Hepatocyte (in vitro differentiated cells): ENCODE data around the gene BZW1. TPM values are rescaled to one million over a fixed set of nuclear protein-coding genes. Genes with fewer than 3 reads are reported as not detected.

ENCODE experiments used
- DNase-seq: peaks from one replicate; pipeline ENCODE4 v3.0.0-alpha.2; 2016; ENCODE audit warnings: low spot score
- H2AFZ ChIP-seq: fragments of 200-600 bp; sonication (generic); 2 replicates; pipeline ENCODE4 v1.6.0; 2016; ENCODE audit warnings: antibody characterized with exemption, mild to moderate bottlenecking
- H3K27ac ChIP-seq: fragments of 200-600 bp; sonication (generic); 2 replicates; pipeline ENCODE4 v1.5.1; 2016; ENCODE audit warnings: mild to moderate bottlenecking
- H3K27me3 ChIP-seq: fragments of 200-600 bp; sonication (generic); 2 replicates; pipeline ENCODE4 v1.6.1; 2016
- H3K36me3 ChIP-seq: fragments of 200-600 bp; sonication (generic); replicated peaks from 2 replicates; pipeline ENCODE4 v1.5.1; 2016; ENCODE audit warnings: low read depth; ENCODE audit not compliant: insufficient read depth
- H3K4me1 ChIP-seq: fragments of 200-600 bp; sonication (generic); 2 replicates; pipeline ENCODE4 v1.5.1; 2016; ENCODE audit warnings: mild to moderate bottlenecking, moderate library complexity; ENCODE audit not compliant: insufficient read depth
- H3K4me2 ChIP-seq: fragments of 200-600 bp; sonication (generic); 2 replicates; pipeline ENCODE4 v1.6.0; 2016
- H3K4me3 ChIP-seq: fragments of 200-600 bp; sonication (generic); 2 replicates; pipeline ENCODE4 v1.5.1; 2016; ENCODE audit warnings: mild to moderate bottlenecking
- H3K79me2 ChIP-seq: fragments of 200-600 bp; sonication (generic); 2 replicates; pipeline ENCODE4 v1.6.0; 2017; ENCODE audit warnings: mild to moderate bottlenecking
- H3K9me2 ChIP-seq: fragments of 200-600 bp; sonication (generic); replicated peaks from 2 replicates; pipeline ENCODE4 v1.6.0; 2017; ENCODE audit warnings: mild to moderate bottlenecking; ENCODE audit not compliant: insufficient read depth
- H3K9me3 ChIP-seq: fragments of 200-600 bp; sonication (generic); 2 replicates; pipeline ENCODE4 v1.5.1; 2016; ENCODE audit warnings: low read depth, mild to moderate bottlenecking
- H4K20me1 ChIP-seq: fragments of 200-600 bp; sonication (generic); 2 replicates; pipeline ENCODE4 v1.6.0; 2016; ENCODE audit warnings: mild to moderate bottlenecking; ENCODE audit not compliant: insufficient read depth, poor library complexity, severe bottlenecking
- CTCF ChIP-seq: fragments of 200-600 bp; sonication (generic); IDR thresholded peaks from 2 replicates; pipeline ENCODE4 v1.5.1; 2016; ENCODE audit warnings: antibody characterized with exemption, mild to moderate bottlenecking; ENCODE audit not compliant: poor library complexity
- EZH2 ChIP-seq: fragments of 200-600 bp; sonication (generic); IDR thresholded peaks from 2 replicates; pipeline ENCODE4 v1.6.1; 2016; ENCODE audit warnings: antibody characterized with exemption, mild to moderate bottlenecking, borderline replicate concordance
- EZH2phosphoT487 ChIP-seq: fragments of 200-600 bp; sonication (generic); IDR thresholded peaks from one replicate; pipeline ENCODE4 v1.6.1; 2018; ENCODE audit warnings: antibody characterized with exemption, mild to moderate bottlenecking, low read depth, moderate library complexity; ENCODE audit not compliant: unreplicated experiment, severe bottlenecking
- WGBS: methylation state at CpG from one replicate; pipeline ENCODE4 v1.1.6; 2016; ENCODE audit warnings: low lambda C conversion rate; ENCODE audit errors: missing lambda C conversion rate; 5-methylcytosine and 5-hydroxymethylcytosine counted together
- polyA plus RNA-seq: library from polyadenylated mRNA; unstranded; fragments of >200 nt; fragmentation: Nextera tagmentation; extraction: Ambion mirVana; gene quantifications from 2 replicates; pipeline ENCODE4 v1.2.1, GENCODE V29; 2016
- total RNA-seq: library from RNA; depleted of rRNA; stranded (reverse); fragments of >200 nt; gene quantifications from 2 replicates; pipeline ENCODE4 v1.2.3, GENCODE V29; 2014

BZW1 gene
- total and polyA plus RNA-seq, 2 experiments from 2014 or later: 133 to 237 TPM

- Histone ChIP-seq H3K4me3 (no peak overlapping the region), H3K27ac (no peak overlapping the region), H3K4me1 (no peaks in the 10 kb centered on the region), H3K36me3 (no peaks in the 10 kb centered on the region), H3K9me2 (no peaks in the 10 kb centered on the region), H2AFZ (no peak overlapping the region), H4K20me1 (no peaks in the 10 kb centered on the region), H3K27me3 (no peaks in the 10 kb centered on the region), H3K79me2 (no peaks in the 10 kb centered on the region), H3K9me3 (no peaks in the 10 kb centered on the region), H3K4me2 (no peak overlapping the region)
- WGBS: 93% methylated on average over 5 of the region's 5 CpGs
- TF ChIP-seq EZH2phosphoT487 (no peak), EZH2 (no peak), CTCF (no peak)
- DNase-seq: no peak
Observed at GRCh38 chr2:200845194-200845593, 33.5 kb downstream of the BZW1 start.

GRCh38 chr2:200845669-200846325 is 34.1 kb downstream of the BZW1 start:
- Histone ChIP-seq H3K79me2 (no peaks in the 10 kb centered on the region), H3K4me2 (no peak overlapping the region), H2AFZ (no peak overlapping the region), H3K4me1 (no peaks in the 10 kb centered on the region), H3K9me3 (no peaks in the 10 kb centered on the region), H3K9me2 (no peaks in the 10 kb centered on the region), H3K4me3 (no peak overlapping the region), H3K36me3 (no peaks in the 10 kb centered on the region), H4K20me1 (no peaks in the 10 kb centered on the region), H3K27me3 (no peaks in the 10 kb centered on the region), H3K27ac (no peak overlapping the region)
- WGBS: 94% methylated on average over 10 of the region's 10 CpGs
- TF ChIP-seq EZH2 (no peak), CTCF (no peak), EZH2phosphoT487 (no peak)
- no peak for DNase-seq

- no peaks in the 10 kb centered on the region for H3K27me3 ChIP-seq
Observed at GRCh38 chr2:200847269-200847668, 35.6 kb downstream of the BZW1 start.

More at GRCh38 chr2:200847269-200847668, 35.6 kb downstream of the BZW1 start:
- Histone ChIP-seq H3K4me1 (no peaks in the 10 kb centered on the region), H3K79me2 (no peaks in the 10 kb centered on the region), H3K4me3 (no peak overlapping the region), H3K27ac (no peak overlapping the region), H3K36me3 (no peaks in the 10 kb centered on the region), H3K9me3 (no peaks in the 10 kb centered on the region), H2AFZ (no peak overlapping the region), H3K4me2 (no peak overlapping the region), H4K20me1 (peaks cover 10% of the 10 kb centered on the region), H3K9me2 (no peaks in the 10 kb centered on the region)
- TF ChIP-seq CTCF (no peak), EZH2phosphoT487 (no peak), EZH2 (no peak)
- no peak for DNase-seq
